GM06990 (cell line): ENCODE results near the gene GOLGA1.
"Not testable (repeated sequence)": the region's sequence is repeated elsewhere in the genome, so short reads cannot be mapped to it uniquely, and the experiment has no call there.

Experiments used
- DNase-seq: peaks from one replicate; pipeline ENCODE4 v3.0.0-alpha.2; 2011; ENCODE audit not compliant: insufficient read length; ENCODE audit errors: extremely low read depth
- H3K27me3 ChIP-seq: replicated peaks from 2 replicates; pipeline ENCODE4 v1.6.0; 2011; ENCODE audit warnings: low read length; ENCODE audit not compliant: control insufficient read depth, insufficient read depth
- H3K36me3 ChIP-seq: 2 replicates; pipeline ENCODE4 v1.5.1; 2011; ENCODE audit warnings: low read length; ENCODE audit not compliant: control insufficient read depth, insufficient read depth
- H3K4me3 ChIP-seq: replicated peaks from 2 replicates; pipeline ENCODE4 v1.5.1; 2011; ENCODE audit warnings: low read depth, mild to moderate bottlenecking, control low read depth, low read length
- TF ChIP-seq, protein P1 (sequence below): IDR thresholded peaks from 2 replicates; pipeline ENCODE4 v1.5.1; 2011; ENCODE audit warnings: low read length, control low read depth, mild to moderate bottlenecking, inconsistent platforms; ENCODE audit not compliant: insufficient read depth, poor library complexity, severe bottlenecking

The GOLGA1 gene

GRCh38 chr9:124972241-124972770 is 31.4 kb upstream of the GOLGA1 start:
- TF ChIP-seq, protein P1, sequence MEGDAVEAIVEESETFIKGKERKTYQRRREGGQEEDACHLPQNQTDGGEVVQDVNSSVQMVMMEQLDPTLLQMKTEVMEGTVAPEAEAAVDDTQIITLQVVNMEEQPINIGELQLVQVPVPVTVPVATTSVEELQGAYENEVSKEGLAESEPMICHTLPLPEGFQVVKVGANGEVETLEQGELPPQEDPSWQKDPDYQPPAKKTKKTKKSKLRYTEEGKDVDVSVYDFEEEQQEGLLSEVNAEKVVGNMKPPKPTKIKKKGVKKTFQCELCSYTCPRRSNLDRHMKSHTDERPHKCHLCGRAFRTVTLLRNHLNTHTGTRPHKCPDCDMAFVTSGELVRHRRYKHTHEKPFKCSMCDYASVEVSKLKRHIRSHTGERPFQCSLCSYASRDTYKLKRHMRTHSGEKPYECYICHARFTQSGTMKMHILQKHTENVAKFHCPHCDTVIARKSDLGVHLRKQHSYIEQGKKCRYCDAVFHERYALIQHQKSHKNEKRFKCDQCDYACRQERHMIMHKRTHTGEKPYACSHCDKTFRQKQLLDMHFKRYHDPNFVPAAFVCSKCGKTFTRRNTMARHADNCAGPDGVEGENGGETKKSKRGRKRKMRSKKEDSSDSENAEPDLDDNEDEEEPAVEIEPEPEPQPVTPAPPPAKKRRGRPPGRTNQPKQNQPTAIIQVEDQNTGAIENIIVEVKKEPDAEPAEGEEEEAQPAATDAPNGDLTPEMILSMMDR = no peak
- DNase-seq = no peak
- H3K27me3 ChIP-seq = no peaks in the 10 kb centered on the region
- no peaks in the 10 kb centered on the region; the same call in 1 of the 2 replicates for H3K36me3 ChIP-seq
- H3K4me3 ChIP-seq = no peak overlapping the region

DNA sequence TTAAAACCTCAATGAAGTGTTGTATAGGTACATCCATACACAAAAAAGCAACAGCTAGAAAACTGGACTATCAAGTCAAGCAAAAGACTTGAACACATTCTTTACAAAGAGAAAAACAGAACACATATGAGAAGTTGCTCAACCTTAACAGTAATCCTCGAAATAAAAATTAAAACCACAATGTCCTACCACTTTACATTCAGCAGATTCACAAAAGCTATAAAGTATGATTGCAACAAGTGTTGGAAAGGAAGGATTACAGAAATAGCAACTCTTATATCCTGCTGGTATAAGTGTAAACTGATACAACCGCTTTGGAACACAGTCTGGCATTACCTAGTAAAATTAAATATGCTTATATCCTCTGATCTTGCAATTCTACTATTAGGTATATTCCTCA is 28.5 kb upstream of the GOLGA1 start:
- no peak for DNase-seq
- Histone ChIP-seq H3K4me3 (no peak overlapping the region), H3K36me3 (no peaks in the 10 kb centered on the region; the same call in 1 of the 2 replicates)

DNA sequence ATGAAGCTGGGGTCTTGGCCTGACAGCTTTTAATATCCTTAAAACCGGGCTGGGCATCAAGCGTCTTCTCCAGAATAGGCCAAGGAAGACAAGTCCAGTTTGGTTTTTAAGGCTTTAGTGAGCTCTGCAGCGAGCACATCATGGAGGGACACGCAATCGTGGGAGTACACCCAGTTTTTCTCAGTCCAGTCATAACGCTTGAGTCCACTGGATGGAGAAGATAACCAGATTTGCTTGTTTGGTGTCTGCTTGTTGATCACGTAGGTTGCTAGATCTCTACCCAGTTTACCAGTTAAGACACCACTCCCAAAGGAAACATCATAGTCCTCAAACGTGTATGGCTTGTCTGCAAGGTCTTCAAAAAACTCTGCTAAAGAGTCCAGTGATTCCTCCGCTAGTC is 27.4 kb upstream of the GOLGA1 start:
- no peak overlapping the region for H3K4me3 ChIP-seq
- TF ChIP-seq, protein P1 = no peak
- DNase-seq = no peak
- H3K36me3 ChIP-seq = no peaks in the 10 kb centered on the region
- H3K27me3 ChIP-seq = no peaks in the 10 kb centered on the region

More for the DNA sequence above, 28.5 kb upstream of the GOLGA1 start:
- TF ChIP-seq, protein P1 = no peak
- no peaks in the 10 kb centered on the region for H3K27me3 ChIP-seq

DNA sequence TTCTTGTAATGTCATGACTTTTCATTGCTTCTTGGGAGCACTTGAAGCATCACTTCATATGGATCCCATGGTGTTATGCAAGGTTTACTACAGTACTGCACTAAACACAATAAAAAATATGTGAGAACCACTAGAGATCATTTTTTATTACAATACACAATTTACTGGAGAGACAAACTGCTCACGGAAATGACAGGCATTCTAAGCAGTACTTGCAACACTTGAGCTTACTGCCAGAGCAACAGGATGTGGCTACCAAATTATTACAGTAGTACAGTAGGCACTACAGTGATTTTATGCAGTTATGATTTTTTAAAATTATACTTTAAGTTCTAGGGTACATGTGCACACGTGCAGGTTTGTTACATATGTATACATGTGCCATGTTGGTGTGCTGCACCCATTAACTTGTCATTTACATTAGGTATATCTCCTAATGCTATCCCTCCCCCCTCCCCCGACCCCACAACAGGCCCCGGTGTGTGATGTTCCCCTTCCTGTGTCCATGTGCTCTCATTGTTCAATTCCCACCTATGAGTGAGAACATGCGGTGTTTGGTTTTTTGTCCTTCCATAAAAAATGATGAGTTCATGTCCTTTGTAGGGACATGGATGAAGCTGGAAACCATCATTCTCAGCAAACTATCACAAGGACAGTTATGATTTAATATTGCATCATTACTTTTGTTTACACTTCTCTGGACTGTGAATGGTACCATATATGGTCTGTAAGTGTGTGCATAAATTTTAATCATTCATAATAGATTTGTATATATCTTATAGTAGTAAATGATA is 25.1 kb upstream of the GOLGA1 start:
- H3K36me3 ChIP-seq, H3K27me3 ChIP-seq, DNase-seq, H3K4me3 ChIP-seq: not testable (repeated sequence)

DNA sequence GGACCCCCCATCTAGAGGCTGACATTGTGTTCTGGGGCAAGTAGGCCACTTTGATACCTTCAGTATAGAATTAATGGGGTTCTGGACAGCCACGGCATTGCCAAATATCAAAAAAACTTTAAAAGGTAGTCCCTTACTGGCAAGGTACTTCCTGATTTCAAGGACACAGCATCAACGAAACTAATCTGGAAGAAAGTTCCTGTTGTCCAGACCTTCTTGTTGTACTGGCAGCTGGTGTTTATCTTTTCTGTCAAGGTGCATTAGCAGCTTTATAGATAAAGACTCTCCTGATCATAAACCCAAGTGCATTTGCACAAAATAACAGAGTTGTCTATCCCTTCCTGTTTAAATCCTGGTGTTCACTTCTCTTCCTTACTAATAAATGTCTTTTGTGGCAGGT is 23.7 kb upstream of the GOLGA1 start:
- no peak for DNase-seq
- TF ChIP-seq, protein P1 = no peak
- Histone ChIP-seq H3K27me3 (no peaks in the 10 kb centered on the region), H3K4me3 (no peak overlapping the region), H3K36me3 (no peaks in the 10 kb centered on the region)

DNA sequence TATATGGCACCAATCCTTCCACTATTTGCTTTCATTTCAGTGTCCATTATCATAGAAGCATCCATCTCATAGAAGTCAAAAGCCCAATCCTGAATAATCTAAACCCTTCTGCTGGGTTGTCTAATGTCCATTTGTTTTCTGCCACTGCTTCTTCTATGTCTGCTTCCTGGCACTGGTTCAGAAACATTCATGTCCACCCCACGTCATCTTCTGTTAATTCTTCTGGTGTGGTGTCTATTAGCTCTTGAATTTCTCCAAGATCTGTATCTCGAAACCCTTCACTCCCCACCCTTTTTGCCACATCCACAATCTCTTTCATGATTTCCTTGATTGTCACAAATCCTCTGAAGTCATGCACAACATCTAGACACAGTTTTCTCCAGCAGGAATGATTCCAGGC is 23.2 kb upstream of the GOLGA1 start:
- no peaks in the 10 kb centered on the region for H3K27me3 ChIP-seq
- no peak overlapping the region for H3K4me3 ChIP-seq
- no peak for DNase-seq
- TF ChIP-seq, protein P1 = no peak
- no peaks in the 10 kb centered on the region for H3K36me3 ChIP-seq
